H1 (cell line): ENCODE results near the gene BICD1. TPM values are rescaled to one million over a fixed set of nuclear protein-coding genes. Genes with fewer than 3 reads are reported as not detected.
A peak's percentile ranks its signal among the peaks of the same experiment; 100 is the strongest.

Experiments used
- CTCF ChIA-PET: fragments of 300-600 bp; sonication (Branson Sonifier 250); formaldehyde crosslinking; loops from one replicate; lab custom pipeline; 2021; ENCODE audit not compliant: partially characterized antibody; lab: Charles Lee
- POLR2A ChIA-PET: fragments of 300-600 bp; sonication (Branson Sonifier 250); formaldehyde crosslinking; loops from one replicate; lab custom pipeline; 2021; ENCODE audit warnings: inconsistent platforms; ENCODE audit not compliant: partially characterized antibody; lab: Charles Lee
- DNase-seq, 2 experiments: peaks; one replicate each; pipeline versions ENCODE4 v3.0.0 to v3.0.0-alpha.2; 2010 to 2022; ENCODE audit warnings: low spot score in 2 of 2, low read depth in 1 of 2, mixed read lengths in 1 of 2
- FAIRE-seq: peaks from 2 replicates; lab custom pipeline; 2011; peaks lifted over from hg19 to GRCh38; lab: Jason Lieb, UNC
- H2AFZ ChIP-seq: 2 replicates; pipeline ENCODE4 v1.8.1; 2012; ENCODE audit warnings: low read length, inconsistent platforms
- H2AK5ac ChIP-seq: 2 replicates; pipeline ENCODE4 v1.6.1; 2013; ENCODE audit warnings: low read depth, low read length
- H2BK120ac ChIP-seq: replicated peaks from 2 replicates; pipeline ENCODE3; 2013; ENCODE audit warnings: low read depth, low read length, inconsistent platforms
- H2BK12ac ChIP-seq: 2 replicates; pipeline ENCODE4 v1.6.1; 2013; ENCODE audit warnings: low read depth, low read length
- H2BK15ac ChIP-seq: 2 replicates; pipeline ENCODE4 v1.6.1; 2013; ENCODE audit warnings: low read length
- H2BK20ac ChIP-seq: 2 replicates; pipeline ENCODE4 v1.6.1; 2013; ENCODE audit warnings: low read length
- H2BK5ac ChIP-seq: 2 replicates; pipeline ENCODE4 v1.6.1; 2013; ENCODE audit warnings: low read depth, low read length
- H3K14ac ChIP-seq: 2 replicates; pipeline ENCODE4 v1.6.1; 2013; ENCODE audit warnings: inconsistent platforms; ENCODE audit not compliant: insufficient read length
- H3K18ac ChIP-seq: 2 replicates; pipeline ENCODE4 v1.6.1; 2013; ENCODE audit warnings: low read length; ENCODE audit errors: extremely low read depth
- H3K23ac ChIP-seq: 2 replicates; pipeline ENCODE4 v1.6.1; 2013; ENCODE audit warnings: inconsistent platforms; ENCODE audit not compliant: insufficient read length
- H3K23me2 ChIP-seq: 2 replicates; pipeline ENCODE4 v1.6.1; 2013; ENCODE audit warnings: low read depth, low read length
- H3K27ac ChIP-seq: 2 replicates; pipeline ENCODE4 v1.6.1; 2011; ENCODE audit warnings: low read depth, low read length, inconsistent platforms
- H3K27me3 ChIP-seq, 4 experiments: replicated peaks in 1 of 4; 1 replicate in 1 of 4; 2 replicates in 3 of 4; pipeline versions ENCODE4 v1.6.1 to v1.8.1; 2011 to 2013; ENCODE audit warnings: low read length in 3 of 4, mild to moderate bottlenecking in 3 of 4, inconsistent platforms in 2 of 4, mixed read lengths in 2 of 4, moderate library complexity in 1 of 4; ENCODE audit not compliant: control insufficient read depth in 3 of 4, insufficient read depth in 3 of 4; ENCODE audit errors: extremely low read depth in 1 of 4
- H3K36me3 ChIP-seq, 4 experiments: 2 replicates each; pipeline versions ENCODE4 v1.6.1 to v1.8.1; 2011 to 2013; ENCODE audit warnings: mild to moderate bottlenecking in 4 of 4, low read length in 3 of 4, moderate library complexity in 2 of 4, control low read depth in 1 of 4, inconsistent platforms in 1 of 4; ENCODE audit not compliant: insufficient read depth in 4 of 4, control insufficient read depth in 2 of 4
- H3K4ac ChIP-seq: replicated peaks from 2 replicates; pipeline ENCODE3; 2013; ENCODE audit warnings: low read length, low read depth, mixed read lengths, inconsistent platforms; ENCODE audit not compliant: insufficient read length
- H3K4me1 ChIP-seq, 4 experiments: replicated peaks in 1 of 4; 1 replicate in 1 of 4; 2 replicates in 3 of 4; pipeline versions ENCODE4 v1.6.1 to v1.8.1; 2011 to 2013; ENCODE audit warnings: low read length in 3 of 4, inconsistent platforms in 2 of 4, mixed read lengths in 1 of 4; ENCODE audit not compliant: insufficient read depth in 4 of 4, control insufficient read depth in 3 of 4
- H3K4me2 ChIP-seq, 2 experiments: 2 replicates each; pipeline versions ENCODE4 v1.6.1 to v1.8.1; 2011 to 2013; ENCODE audit warnings: low read depth in 2 of 2, low read length in 2 of 2, control low read depth in 1 of 2, inconsistent platforms in 1 of 2, mild to moderate bottlenecking in 1 of 2; ENCODE audit not compliant: insufficient read depth in 1 of 2
- H3K4me3 ChIP-seq, 4 experiments: fragments of 200-600, 300-600 bp in 1 of 4; sonication (generic), shearing (Covaris generic), sonication (Bioruptor Twin) in 1 of 4; 2 replicates each; pipeline versions ENCODE4 v1.5.1 to v1.8.1; 2011 to 2016; ENCODE audit warnings: low read length in 4 of 4, low read depth in 3 of 4, control low read depth in 2 of 4, inconsistent platforms in 2 of 4, mild to moderate bottlenecking in 2 of 4, mixed read lengths in 1 of 4, moderate library complexity in 1 of 4; ENCODE audit not compliant: insufficient read depth in 2 of 4; ENCODE audit errors: extremely low read depth in 1 of 4
- H3K56ac ChIP-seq: replicated peaks from 2 replicates; pipeline ENCODE3; 2013; ENCODE audit warnings: low read depth, mild to moderate bottlenecking, mixed read lengths, low read length, inconsistent platforms; ENCODE audit not compliant: insufficient read length
- H3K79me1 ChIP-seq: 2 replicates; pipeline ENCODE4 v1.6.1; 2013; ENCODE audit warnings: low read depth, low read length, control low read depth
- H3K79me2 ChIP-seq, 2 experiments: 2 replicates each; pipeline versions ENCODE4 v1.6.1 to v1.8.1; 2012 to 2013; ENCODE audit warnings: low read length in 2 of 2, mild to moderate bottlenecking in 2 of 2, inconsistent platforms in 1 of 2; ENCODE audit not compliant: insufficient read depth in 2 of 2, control insufficient read depth in 1 of 2
- H3K9ac ChIP-seq, 4 experiments: replicated peaks in 1 of 4; 1 replicate in 1 of 4; 2 replicates in 3 of 4; pipeline versions ENCODE4 v1.6.1 to v1.8.1; 2011 to 2013; ENCODE audit warnings: low read depth in 3 of 4, low read length in 3 of 4, control low read depth in 2 of 4, mild to moderate bottlenecking in 2 of 4, moderate library complexity in 2 of 4, inconsistent platforms in 1 of 4; ENCODE audit errors: extremely low read depth in 1 of 4
- H3K9me3 ChIP-seq, 2 experiments: 2 replicates each; pipeline versions ENCODE4 v1.6.1 to v1.8.1; 2012 to 2013; ENCODE audit warnings: mild to moderate bottlenecking in 2 of 2, moderate library complexity in 2 of 2, control low read depth in 1 of 2, inconsistent platforms in 1 of 2, low read depth in 1 of 2, low read length in 1 of 2, mixed read lengths in 1 of 2; ENCODE audit not compliant: insufficient read depth in 2 of 2
- H4K20me1 ChIP-seq, 2 experiments: replicated peaks in 1 of 2; 2 replicates each; pipeline versions ENCODE3 to v1.8.1; 2011 to 2013; ENCODE audit warnings: inconsistent platforms in 2 of 2, low read length in 2 of 2, mild to moderate bottlenecking in 1 of 2; ENCODE audit not compliant: insufficient read depth in 2 of 2, control insufficient read depth in 1 of 2
- H4K5ac ChIP-seq: 2 replicates; pipeline ENCODE4 v1.6.1; 2013; ENCODE audit warnings: low read length, low read depth, mixed read lengths, inconsistent platforms; ENCODE audit not compliant: insufficient read length
- H4K8ac ChIP-seq: 2 replicates; pipeline ENCODE4 v1.8.0; 2013; ENCODE audit warnings: mild to moderate bottlenecking, moderate library complexity, low read length, inconsistent platforms; ENCODE audit not compliant: insufficient read depth; ENCODE audit errors: extremely low read depth
- H4K91ac ChIP-seq: replicated peaks from 2 replicates; pipeline ENCODE3; 2013; ENCODE audit warnings: low read length, mixed read lengths, inconsistent platforms; ENCODE audit not compliant: insufficient read length
- SP4 ChIP-seq: IDR thresholded peaks from 2 replicates; pipeline ENCODE4 v1.6.1; 2012; ENCODE audit warnings: low read length, inconsistent platforms
- TCF12 ChIP-seq: IDR thresholded peaks from 2 replicates; pipeline ENCODE4 v1.6.1; 2011; ENCODE audit warnings: low read depth, mild to moderate bottlenecking, low read length
- WGBS, 2 experiments: shearing (Covaris generic) in 1 of 2; methylation state at CpG; one replicate each; pipeline versions ENCODE4 v1.1.6 to v1.1.7; 2013 to 2015; ENCODE audit warnings: low lambda C conversion rate in 2 of 2, mixed read lengths in 2 of 2, inconsistent platforms in 1 of 2, low coverage in 1 of 2, missing lambda C conversion rate in 1 of 2; ENCODE audit not compliant: insufficient replicate concordance in 2 of 2, insufficient coverage in 1 of 2, insufficient read length in 1 of 2; ENCODE audit errors: extremely low coverage in 1 of 2, missing lambda C conversion rate in 1 of 2; 5-methylcytosine and 5-hydroxymethylcytosine counted together
- polyA plus RNA-seq, 7 experiments: library from polyadenylated mRNA; depleted of rRNA in 3 of 7; stranded (reverse) in 5 of 7; unstranded in 2 of 7; fragments of >200 nt in 5 of 7; fragments of 200-250 nt in 2 of 7; gene quantifications; 1 replicate in 5 of 7; 2 replicates in 1 of 7; 4 replicates in 1 of 7; pipeline versions ENCODE4 v1.2.1 to v1.2.3, GENCODE V29; 2011 to 2013; ENCODE audit warnings: missing spikeins in 2 of 7, mixed read lengths in 2 of 7
- total RNA-seq: library from RNA; stranded (reverse); fragmentation: NEBNext Ultra II Directional; extraction: Animal tissue kit (Norgen Biotek cat#: 25700); gene quantifications from 2 replicates; pipeline ENCODE4 v1.2.1, GENCODE V29; 2021

The BICD1 gene
- total and polyA plus RNA-seq, 2 of the 8 experiments (the other 6 are each of a cell fraction or from before 2014, with no cell fraction given): 34.1 to 58.4 TPM

GRCh38 chr12:32369202-32369601 lies 262.6 kb downstream of the BICD1 start:
- H2AFZ ChIP-seq: no peak overlapping the region
- no peak for TF ChIP-seq TCF12
- TF ChIP-seq SP4: no peak

More at GRCh38 chr12:32369202-32369601, 262.6 kb downstream of the BICD1 start:
- Histone ChIP-seq H3K27me3 (no peaks in the 10 kb centered on the region), H2BK5ac (no peak overlapping the region), H3K4me2 (no peak overlapping the region), H3K23ac (no peak overlapping the region), H2BK15ac (0 out of 2 replicates have a peak overlapping the region, but pooled peaks have one; percentile 63), H4K8ac (no peak overlapping the region), H2BK20ac (no peak overlapping the region), H3K27ac (no peak overlapping the region), H4K91ac (peak overlapping the region; percentile 86), H2BK120ac (no peak overlapping the region), H4K5ac (no peak overlapping the region), H3K9ac (no peak overlapping the region), H3K36me3 (no peaks in the 10 kb centered on the region), H3K4me1 (peaks cover 0 to 1% (median 0%) of the 10 kb centered on the region in 4 experiments; a peak in 1 of 7 replicates), H3K79me2 (no peaks in the 10 kb centered on the region), H2BK12ac (no peak overlapping the region), H3K4me3 (no peak overlapping the region), H4K20me1 (no peaks in the 10 kb centered on the region), H3K14ac (no peak overlapping the region), H3K9me3 (no peaks in the 10 kb centered on the region), H3K4ac (no peak overlapping the region), H3K56ac (no peak overlapping the region), H3K23me2 (no peaks in the 10 kb centered on the region), H3K79me1 (no peaks in the 10 kb centered on the region), H3K18ac (no peak overlapping the region), H2AK5ac (no peak overlapping the region)
- 95% methylated on average over 4 of the region's 4 CpGs; no CpG with 5 or more reads in 1 of the 2 experiments for WGBS, 2 experiments
- FAIRE-seq: no peak
- ChIA-PET CTCF (interaction anchor here (1.0 to 3.2 kb wide), 2 partner anchors 33 to 302 kb away, joined by 4 to 19 read pairs; no protein-coding TSS in a partner anchor), POLR2A (interaction anchor here (0.8 to 1.5 kb wide), 2 partner anchors 21 to 85 kb away, joined by 3 read pairs; no protein-coding TSS in a partner anchor)
- no peak for DNase-seq
